Vagina (tissue), 2 donors: ENCODE data around the gene CREBBP.

Experiments used
- CTCF ChIP-seq, 3 experiments: fragments of 450-650 bp in 2 of 3; fragments of 200-600 bp in 1 of 3; sonication (generic) in 1 of 3; IDR thresholded peaks; one replicate each; pipeline ENCODE4 v1.5.1; 2017 to 2019; ENCODE audit warnings: antibody characterized with exemption in 3 of 3, mild to moderate bottlenecking in 2 of 3, moderate library complexity in 2 of 3
- POLR2A ChIP-seq, 2 donors: fragments of 450-650 bp; IDR thresholded peaks; one replicate each; pipeline ENCODE4 v1.6.1; 2017; ENCODE audit warnings: antibody characterized with exemption in 2 of 2, mild to moderate bottlenecking in 2 of 2, moderate library complexity in 2 of 2

GRCh38 chr16:3689731-3690130 lies 190.8 kb downstream of the CREBBP start:
- no peak for TF ChIP-seq CTCF (IDR thresholded peaks at IDR 0.05)
- no peak for TF ChIP-seq POLR2A (IDR thresholded peaks at IDR 0.05)
